NCI-H187 (cell line): Measurements from ENCODE around the gene HAUS7.

Experiments
- DNase-seq, 2 experiments: peaks; one replicate each; lab custom pipeline; 2025; lab: John Stamatoyannopoulos, UW

The HAUS7 gene

GRCh38 chrX:153455571-153455970, 14.8 kb downstream of the HAUS7 start:
- DNase-seq: no peak

- no peak for DNase-seq
Measured at GRCh38 chrX:153454901-153455550, 15.3 kb downstream of the HAUS7 start.

- DNase-seq: no peak
Measured at GRCh38 chrX:153450949-153451277, 19.5 kb downstream of the HAUS7 start.

GRCh38 chrX:153450114-153450948, 20.0 kb downstream of the HAUS7 start:
- no peak for DNase-seq

- no peak for DNase-seq
Measured at GRCh38 chrX:153449368-153450113, 20.8 kb downstream of the HAUS7 start.

- DNase-seq: no peak
Measured at GRCh38 chrX:153448556-153449367, 21.6 kb downstream of the HAUS7 start.

GRCh38 chrX:153447581-153447960, 22.8 kb downstream of the HAUS7 start:
- DNase-seq: no peak

- no peak for DNase-seq
Measured at GRCh38 chrX:153446950-153447580, 23.3 kb downstream of the HAUS7 start.

- DNase-seq: no peak
Measured at GRCh38 chrX:153446636-153446936, 23.8 kb downstream of the HAUS7 start.

GRCh38 chrX:153445856-153446635, 24.3 kb downstream of the HAUS7 start, which contains the start of gene TREX2:
TSS of gene TREX2 (minus strand) at chrX:153446056. CDS start at chrX:153445430, 626 bp downstream.
- no peak for DNase-seq

GRCh38 chrX:153445106-153445855, 25.1 kb downstream of the HAUS7 start:
- no peak for DNase-seq

GRCh38 chrX:153444333-153445011, 25.9 kb downstream of the HAUS7 start:
- no peak for DNase-seq

- no peak for DNase-seq
Measured at GRCh38 chrX:153443476-153444332, 26.7 kb downstream of the HAUS7 start.

- no peak for DNase-seq
Measured at GRCh38 chrX:153442463-153442862, 27.9 kb downstream of the HAUS7 start.

- no peak for DNase-seq
Measured at GRCh38 chrX:153441981-153442380, 28.4 kb downstream of the HAUS7 start.

GRCh38 chrX:153441296-153441695, 29.1 kb downstream of the HAUS7 start:
- DNase-seq: no peak

- no peak for DNase-seq
Measured at GRCh38 chrX:153440556-153441135, 29.7 kb downstream of the HAUS7 start.

- no peak for DNase-seq
Measured at GRCh38 chrX:153439977-153440376, 30.4 kb downstream of the HAUS7 start.
